NCI-H524 treated with DMSO at 0.1 percent for 48 hours (cell line): Measurements from ENCODE around the gene CXCL6.

ENCODE experiments used
- DNase-seq: peaks from one replicate; lab custom pipeline; 2025; lab: John Stamatoyannopoulos, UW

Gene CXCL6

GRCh38 chr4:73868206-73869129 lies 32.0 kb downstream of the CXCL6 start:
- no peak for DNase-seq

GRCh38 chr4:73869130-73870055 lies 32.9 kb downstream of the CXCL6 start, which contains the start of gene CXCL1:
Gene CXCL1, plus strand, starts transcription at chr4:73869393. Its CDS starts 78 bp downstream, at chr4:73869471.
- DNase-seq, result no peak

GRCh38 chr4:73870260-73870659 lies 33.8 kb downstream of the CXCL6 start:
- DNase-seq, result no peak

- DNase-seq, result no peak
Measured at GRCh38 chr4:73870768-73871167, 34.3 kb downstream of the CXCL6 start.

GRCh38 chr4:73871511-73872310 lies 35.2 kb downstream of the CXCL6 start:
- no peak for DNase-seq

GRCh38 chr4:73872316-73873108 lies 36.0 kb downstream of the CXCL6 start:
- no peak for DNase-seq

GRCh38 chr4:73874386-73874785 lies 37.9 kb downstream of the CXCL6 start:
- no peak for DNase-seq

GRCh38 chr4:73875401-73875800 lies 38.9 kb downstream of the CXCL6 start:
- no peak for DNase-seq

GRCh38 chr4:73883306-73883705 lies 46.8 kb downstream of the CXCL6 start:
- no peak for DNase-seq

GRCh38 chr4:73885574-73886267 lies 49.2 kb downstream of the CXCL6 start:
- DNase-seq, result no peak
